Stromal cell of bone marrow (primary cell): Measurements from ENCODE around the gene ADAD2.
A peak's percentile ranks its signal among the peaks of the same experiment; 100 is the strongest.

Experiments
- DNase-seq: peaks from one replicate; pipeline ENCODE4 v3.0.0-alpha.2; 2012; ENCODE audit warnings: low read depth

ADAD2 gene

GRCh38 chr16:84190731-84191388 lies at the start of gene ADAD2:
Gene ADAD2, plus strand, starts transcription at chr16:84191157. Its CDS starts 74 bp downstream, at chr16:84191231.
- DNase-seq: no peak

DNA sequence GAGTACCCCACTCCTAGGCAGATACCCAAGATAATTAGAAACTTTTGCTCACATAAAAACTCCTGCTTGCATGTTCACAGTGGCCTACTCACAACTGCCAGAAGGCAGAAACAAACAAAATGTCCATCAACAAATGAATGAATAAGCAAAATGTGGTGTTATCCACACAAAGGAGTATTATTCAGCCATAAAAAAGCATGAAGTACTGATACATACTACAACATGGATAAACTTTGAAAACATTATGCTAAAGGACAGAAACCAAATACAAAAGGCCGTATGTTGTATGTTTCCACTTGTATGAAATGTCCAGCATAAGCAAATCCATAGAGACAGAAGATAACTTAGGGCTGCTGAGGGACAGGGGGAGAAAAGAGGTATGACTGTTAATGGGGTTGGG lies 47.9 kb upstream of the ADAD2 start:
- DNase-seq: no peak

DNA sequence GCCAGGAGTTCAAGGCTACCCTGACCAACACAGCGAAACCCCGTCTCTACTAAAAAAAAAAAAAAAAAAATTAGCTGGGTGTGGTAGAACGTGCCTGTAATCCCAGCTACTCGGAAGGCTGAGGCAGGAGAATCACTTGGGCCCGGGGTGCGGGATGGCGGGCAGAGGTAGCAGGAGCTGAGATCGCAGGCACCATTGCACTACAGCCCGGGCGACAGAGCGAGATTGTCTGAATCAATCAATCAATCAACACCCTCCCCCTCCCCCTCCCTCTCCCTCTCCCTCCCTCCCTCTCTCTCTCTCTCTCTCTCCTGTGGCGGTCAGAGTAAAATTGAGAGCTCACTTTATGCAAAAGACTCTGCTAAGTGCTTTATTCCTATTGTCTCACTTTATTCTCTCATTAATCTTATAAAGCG lies 47.2 kb upstream of the ADAD2 start:
- no peak for DNase-seq

GRCh38 chr16:84144209-84144858 lies 46.6 kb upstream of the ADAD2 start:
- no peak for DNase-seq

GRCh38 chr16:84144859-84145639 lies 45.9 kb upstream of the ADAD2 start, which contains the start of the genes DNAAF1 and HSDL1:
Gene DNAAF1, plus strand, starts transcription at chr16:84145308. Its CDS starts 133 bp downstream, at chr16:84145441.
Gene HSDL1, minus strand, starts transcription at chr16:84145177. Its CDS starts 13,856 bp downstream, at chr16:84131321.
- peak; percentile 60 for DNase-seq

DNA sequence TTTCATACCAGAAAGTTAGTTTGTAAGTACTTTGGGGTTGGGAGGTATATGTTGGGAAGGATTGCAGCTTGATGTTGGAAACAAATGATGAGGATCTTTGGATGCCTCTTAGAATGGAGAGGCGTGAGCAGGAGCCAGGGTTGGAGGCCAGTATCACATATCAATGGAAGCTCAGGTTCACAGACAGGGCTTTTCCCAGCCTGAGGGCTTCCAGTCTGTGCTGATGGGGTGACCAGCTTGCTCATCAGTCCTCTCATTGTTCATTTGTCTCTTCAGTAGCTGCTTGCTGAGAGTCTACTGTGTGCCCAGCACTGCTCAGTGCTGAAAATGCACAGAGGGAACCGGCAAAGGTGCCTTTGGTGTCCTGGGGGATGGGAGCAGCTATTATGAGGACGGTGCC lies 40.0 kb upstream of the ADAD2 start:
- DNase-seq: no peak

GRCh38 chr16:84153660-84154214 lies 37.2 kb upstream of the ADAD2 start:
- no peak for DNase-seq

- no peak for DNase-seq
Observed at GRCh38 chr16:84155226-84155625, 35.7 kb upstream of the ADAD2 start.

DNA sequence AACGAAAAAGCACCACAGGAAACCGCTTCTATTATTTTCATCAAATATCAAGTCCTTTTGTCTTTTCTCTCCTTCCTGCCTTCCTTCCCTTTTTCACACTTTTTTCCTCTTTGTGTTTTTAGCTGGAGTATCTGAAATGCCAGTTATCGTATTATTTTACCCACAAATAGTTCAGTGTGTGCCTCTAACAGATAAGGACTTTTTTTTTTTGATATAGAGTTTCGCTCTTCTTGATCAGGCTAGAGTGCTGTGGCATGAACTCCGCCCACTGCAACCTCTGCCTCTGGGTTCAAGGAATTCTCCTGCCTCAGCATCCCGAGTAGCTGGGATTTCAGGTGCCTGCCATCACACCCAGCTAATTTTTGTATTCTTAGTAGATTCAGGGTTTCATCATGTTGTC lies 35.2 kb upstream of the ADAD2 start:
- no peak for DNase-seq

GRCh38 chr16:84156342-84156784 lies 34.6 kb upstream of the ADAD2 start:
- no peak for DNase-seq

- no peak for DNase-seq
Observed at GRCh38 chr16:84159007-84159406, 31.9 kb upstream of the ADAD2 start.

DNA sequence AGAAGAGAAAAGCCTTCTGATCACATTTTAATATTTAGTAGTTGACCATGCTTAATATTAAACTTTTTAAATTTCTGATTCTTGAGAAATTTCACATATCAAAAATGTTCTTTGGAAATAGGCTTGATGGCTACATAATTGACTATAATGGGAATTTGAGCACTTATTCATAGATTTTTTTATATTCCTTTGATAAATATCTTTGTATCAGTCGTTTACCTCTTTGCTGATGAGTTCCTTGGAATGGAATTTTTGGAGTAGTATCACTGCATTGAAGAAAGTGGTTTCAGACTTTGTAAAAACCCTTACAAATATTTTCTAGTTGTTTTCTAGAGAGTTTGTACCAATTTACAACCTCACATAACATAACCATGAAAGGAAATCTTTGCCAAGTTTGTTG lies 31.2 kb upstream of the ADAD2 start:
- no peak for DNase-seq

DNA sequence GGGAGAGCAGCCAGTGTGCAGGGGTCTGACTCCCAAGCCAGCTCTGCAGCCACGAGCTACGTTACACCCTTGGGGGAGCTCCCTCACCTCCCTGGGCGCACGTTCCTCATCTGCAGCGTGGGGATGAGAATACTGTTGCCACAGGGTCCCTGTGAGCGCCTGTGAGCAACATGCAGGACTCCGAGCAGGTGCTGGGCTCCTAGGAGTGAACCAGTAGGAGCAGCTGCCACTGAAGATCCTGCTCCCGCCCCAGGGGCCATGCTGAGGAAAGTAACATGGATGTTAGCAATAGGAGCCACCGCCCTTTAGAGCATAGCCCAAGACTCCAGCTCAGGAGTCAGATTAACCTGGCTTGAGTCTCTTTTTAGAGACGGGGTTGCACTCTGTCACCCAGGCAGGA lies 29.9 kb upstream of the ADAD2 start:
- DNase-seq: no peak

DNA sequence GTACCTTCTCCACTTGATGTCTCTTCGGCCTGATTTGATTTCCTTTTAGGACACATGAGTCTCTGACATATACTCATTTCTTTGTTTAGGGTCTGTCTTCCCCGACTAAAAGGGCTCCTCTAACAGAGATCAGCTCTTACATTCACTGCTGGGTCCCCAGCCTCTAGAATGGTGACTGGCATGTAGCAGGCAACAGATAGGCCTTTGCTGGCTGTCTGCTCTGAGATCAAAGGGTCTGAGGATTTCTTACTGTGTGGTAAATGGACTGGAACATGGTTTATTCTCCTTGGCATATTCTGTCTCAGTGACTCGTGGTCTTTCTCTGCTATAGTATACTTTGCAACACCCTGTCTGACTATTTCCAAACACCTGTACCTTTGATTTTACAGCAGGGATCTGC lies 29.2 kb upstream of the ADAD2 start:
- DNase-seq: no peak

DNA sequence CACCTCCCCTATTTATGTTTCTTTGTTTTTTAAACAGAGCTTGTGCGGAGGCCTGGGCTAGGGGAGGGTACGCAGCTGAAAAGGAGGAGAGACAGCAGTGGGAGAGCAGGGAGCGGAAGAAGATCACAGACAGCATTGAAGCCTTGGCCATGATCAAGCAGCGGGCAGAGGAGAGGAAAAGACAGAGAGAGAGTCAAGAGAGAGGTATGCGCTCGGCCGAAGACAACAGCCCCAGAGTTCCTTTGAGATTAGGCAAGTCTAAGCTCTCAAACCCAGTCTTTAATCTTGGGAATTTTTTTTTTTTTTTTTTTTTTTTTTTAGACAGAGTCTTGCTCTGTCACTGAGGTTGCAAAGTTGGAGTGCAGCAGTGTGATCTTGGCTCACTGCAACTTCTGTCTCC lies 25.2 kb upstream of the ADAD2 start:
- DNase-seq: no peak

DNA sequence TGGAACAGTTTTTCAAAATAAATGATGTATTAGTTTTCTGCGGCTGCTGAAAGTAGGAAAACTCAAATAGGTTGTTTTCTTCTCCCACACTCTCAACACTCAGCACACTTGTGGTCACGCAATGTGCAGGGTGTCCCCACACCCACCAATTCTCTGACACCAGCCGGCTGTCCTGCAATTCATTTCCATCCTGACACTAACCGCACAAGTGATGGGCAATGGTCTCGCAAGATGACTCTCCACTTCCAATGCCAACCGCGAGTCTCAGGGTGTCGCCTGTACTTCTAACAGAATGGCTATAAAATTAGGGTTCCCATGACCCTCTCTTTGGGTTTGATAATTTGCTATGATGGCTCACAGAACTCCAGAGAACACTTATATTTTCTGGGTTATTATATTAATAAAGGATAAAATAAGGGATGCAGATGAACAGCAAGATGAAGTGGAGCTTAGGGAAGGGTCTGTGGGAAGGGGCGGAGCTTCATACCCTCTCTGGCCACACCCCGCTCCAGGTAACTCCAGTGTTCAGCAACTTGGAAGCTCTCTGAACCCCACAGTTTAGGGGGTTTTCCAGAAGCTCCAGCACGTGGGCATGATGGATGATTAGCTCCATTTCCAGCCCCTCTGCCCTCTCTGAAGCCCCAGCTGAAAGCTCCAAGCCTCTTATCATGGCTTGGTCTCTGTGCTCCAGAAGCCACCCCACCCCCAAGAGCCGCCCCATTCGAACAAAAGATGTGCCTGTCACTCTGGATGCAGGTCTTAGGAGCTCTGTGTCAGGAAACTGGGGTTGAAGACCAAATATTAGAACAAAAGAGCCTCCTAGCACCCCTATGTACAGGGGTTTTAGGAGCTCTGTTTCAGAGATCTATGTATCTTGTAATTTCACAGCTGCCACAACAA lies 23.9 kb upstream of the ADAD2 start:
- DNase-seq: no peak

DNA sequence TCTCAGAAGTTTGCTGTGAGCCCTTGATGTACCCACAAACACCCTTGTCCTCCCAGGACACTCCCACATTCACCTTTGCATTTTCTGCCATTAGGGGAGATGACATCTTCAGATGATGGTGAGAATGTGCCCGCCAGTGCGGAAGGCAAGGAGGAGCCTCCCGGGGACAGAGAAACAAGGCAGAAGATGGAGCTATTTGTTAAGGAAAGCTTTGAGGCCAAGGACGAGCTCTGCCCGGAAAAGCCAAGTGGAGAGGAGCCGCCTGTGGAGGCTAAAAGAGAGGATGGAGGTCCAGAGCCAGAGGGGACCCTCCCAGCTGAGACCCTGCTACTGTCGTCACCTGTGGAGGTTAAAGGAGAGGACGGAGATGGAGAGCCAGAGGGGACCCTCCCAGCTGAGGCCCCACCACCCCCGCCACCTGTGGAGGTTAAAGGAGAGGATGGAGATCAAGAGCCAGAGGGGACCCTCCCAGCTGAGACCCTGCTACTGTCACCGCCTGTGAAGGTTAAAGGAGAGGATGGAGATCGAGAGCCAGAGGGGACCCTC lies 21.1 kb upstream of the ADAD2 start:
- DNase-seq: no peak

- no peak for DNase-seq
Observed at GRCh38 chr16:84174396-84174795, 16.6 kb upstream of the ADAD2 start.

- DNase-seq: no peak
Observed at GRCh38 chr16:84175350-84176081, 15.4 kb upstream of the ADAD2 start.
